ENCODE data around the gene DKC1.

DKC1 gene

DNA sequence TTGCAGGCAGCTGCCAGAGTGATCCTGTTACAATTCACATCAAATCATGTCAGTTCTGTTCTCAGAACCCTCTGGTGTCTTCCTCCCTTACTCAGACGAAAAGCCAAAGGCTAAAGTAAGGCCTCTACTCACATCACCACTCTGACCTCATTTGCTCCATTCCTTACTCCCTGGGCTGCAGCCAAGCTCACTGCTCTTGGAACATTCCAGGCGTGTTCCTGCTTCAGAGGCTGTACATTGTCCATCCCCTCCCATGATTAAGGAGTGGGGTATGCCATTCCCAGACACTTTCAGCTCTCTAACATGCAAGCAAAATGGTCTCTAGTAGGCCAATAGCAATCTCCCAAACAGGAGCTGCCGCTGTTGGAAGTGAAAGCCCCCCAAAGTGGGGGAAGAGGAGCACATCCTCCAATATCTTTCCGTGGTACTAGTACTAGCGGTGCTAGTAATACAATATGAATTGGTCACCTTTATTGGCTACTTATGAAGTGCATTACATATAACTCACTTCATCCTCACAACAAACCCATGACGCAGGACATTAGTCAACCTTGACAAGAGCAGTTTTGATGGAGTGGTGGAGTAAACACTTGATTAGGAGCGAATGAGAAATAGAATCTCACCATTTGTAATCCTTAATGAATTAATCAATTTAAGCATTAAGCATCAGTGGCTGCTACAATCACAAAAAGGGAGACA lies 26.8 kb upstream of the DKC1 start:
- DNase-seq (ENCODE audit: low spot score) (no peak), FAIRE-seq (no peak)

DNA sequence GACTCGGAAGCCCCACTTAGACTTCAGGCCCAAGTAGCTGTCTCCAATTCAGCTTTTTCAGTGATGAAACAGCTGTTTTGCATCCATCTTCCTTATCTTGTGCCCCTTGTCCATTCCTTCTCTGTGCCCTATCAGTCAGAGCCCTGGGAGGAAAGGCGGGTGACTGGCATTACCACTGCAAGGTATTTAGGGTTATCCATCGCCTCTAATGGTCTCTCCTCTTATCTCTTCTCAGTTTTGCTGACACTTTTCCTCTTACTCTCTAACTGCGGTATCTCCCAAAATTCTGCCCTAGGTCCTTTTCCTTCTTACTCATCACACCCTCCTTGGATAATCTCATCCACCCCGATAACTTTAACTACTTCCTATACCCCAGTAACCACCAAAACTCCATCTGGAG lies 25.5 kb upstream of the DKC1 start:
- DNase-seq (ENCODE audit: low spot score) (no peak), FAIRE-seq (no peak)

DNA sequence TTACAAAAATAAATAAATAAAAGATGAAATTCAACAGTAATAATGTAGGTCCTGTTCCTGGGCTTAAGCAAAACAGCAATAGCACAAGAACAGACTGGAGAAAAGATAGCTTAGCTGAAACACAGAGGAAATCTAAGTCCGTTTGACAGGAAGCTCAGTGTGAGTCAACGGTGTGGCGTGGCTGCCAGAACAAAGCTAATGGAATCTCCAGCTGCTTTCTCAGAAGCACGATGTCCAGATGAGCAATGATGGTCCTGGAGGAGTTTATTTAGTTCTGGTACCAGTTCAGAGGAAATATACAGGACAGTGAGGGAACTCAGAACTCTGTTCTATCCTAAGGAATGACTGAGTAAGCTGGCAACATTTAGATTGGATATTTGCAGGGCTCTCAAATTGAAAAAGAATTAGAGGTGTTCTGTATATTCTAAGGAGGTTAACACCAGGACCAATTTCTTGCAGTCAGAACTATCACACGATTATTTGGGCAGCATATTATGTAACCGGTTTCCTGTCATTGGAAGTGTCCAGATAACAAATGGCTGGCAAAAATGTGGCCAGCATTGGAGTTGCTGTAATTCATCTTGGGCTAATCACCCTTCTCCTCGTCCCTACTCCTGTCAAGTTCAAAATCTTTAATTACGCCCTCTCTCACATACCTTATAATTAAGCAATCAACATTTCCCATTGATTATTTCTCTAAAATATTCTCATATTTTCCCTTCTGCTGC lies 24.5 kb upstream of the DKC1 start:
- DNase-seq (ENCODE audit: low spot score), result peak; percentile 30
- FAIRE-seq, result peak; percentile 65

DNA sequence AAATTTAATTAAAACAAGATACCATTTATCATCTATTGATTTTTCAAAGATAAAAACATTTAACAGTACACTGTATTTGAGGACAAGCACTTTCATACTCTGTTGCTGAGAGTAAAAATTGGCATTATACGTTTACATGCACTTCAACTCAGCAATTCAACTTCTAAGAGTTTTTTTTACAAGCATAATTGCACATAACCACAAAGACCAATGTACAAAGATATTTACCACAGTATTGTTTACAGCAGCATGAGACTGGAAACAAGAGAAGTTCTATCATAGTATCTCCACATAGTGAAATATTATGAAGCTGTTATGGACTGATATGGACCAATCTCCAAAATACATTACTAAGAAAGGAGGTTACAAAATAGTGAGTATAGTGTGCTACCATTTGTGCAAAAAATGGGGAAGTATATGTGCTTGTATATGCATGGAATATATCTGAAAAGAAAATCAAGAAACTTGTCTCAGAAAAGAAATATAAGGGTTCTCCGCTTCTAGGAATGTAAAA lies 22.7 kb upstream of the DKC1 start:
- FAIRE-seq, result no peak
- DNase-seq (ENCODE audit: low spot score), result no peak

GRCh38 chrX:154742613-154743012 lies 20.1 kb upstream of the DKC1 start:
- no peak for FAIRE-seq
- DNase-seq (ENCODE audit: low spot score), result no peak

GRCh38 chrX:154748712-154749339 lies 13.8 kb upstream of the DKC1 start:
- no peak for FAIRE-seq
- DNase-seq (ENCODE audit: low spot score), result peak; percentile 31

GRCh38 chrX:154749856-154750255 lies 12.8 kb upstream of the DKC1 start:
- DNase-seq (ENCODE audit: low spot score) (no peak), FAIRE-seq (no peak)

- DNase-seq (ENCODE audit: low spot score), result no peak
Measured at GRCh38 chrX:154750301-154751202, 12.1 kb upstream of the DKC1 start, which contains the start of gene GAB3. TSS of gene GAB3 (minus strand) at chrX:154751077. CDS start at chrX:154751025, 52 bp downstream.

DNA sequence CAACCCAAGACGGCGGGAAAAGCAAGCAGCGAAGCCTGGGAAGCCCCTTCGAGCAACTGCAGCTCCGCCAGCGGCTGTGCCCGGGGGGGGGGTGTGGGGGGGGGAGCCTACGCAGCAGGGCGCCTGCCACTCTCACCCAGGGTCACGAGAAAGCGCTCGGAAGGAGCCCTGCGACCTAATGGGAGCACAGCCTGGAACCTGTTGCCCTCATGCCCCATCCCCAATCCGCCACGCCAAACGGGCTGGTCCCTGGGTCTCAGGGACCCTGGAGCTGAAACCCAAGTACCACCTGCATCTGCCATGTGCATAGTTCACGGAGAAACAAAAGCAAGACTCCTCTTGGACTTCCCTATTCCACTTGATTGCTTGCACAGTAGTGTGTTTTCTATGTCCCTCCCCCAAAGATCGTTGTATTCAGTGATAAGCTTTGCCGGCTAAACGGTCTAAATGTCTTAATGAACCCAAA lies 11.4 kb upstream of the DKC1 start:
- DNase-seq (ENCODE audit: low spot score), result no peak

More at GRCh38 chrX:154750301-154751202, 12.1 kb upstream of the DKC1 start, which contains the start of gene GAB3:
- no peak for FAIRE-seq

GRCh38 chrX:154751669-154752271 lies 10.9 kb upstream of the DKC1 start:
- DNase-seq (ENCODE audit: low spot score), result no peak
- FAIRE-seq, result no peak

More for the DNA sequence above, 11.4 kb upstream of the DKC1 start:
- FAIRE-seq, result no peak

DNA sequence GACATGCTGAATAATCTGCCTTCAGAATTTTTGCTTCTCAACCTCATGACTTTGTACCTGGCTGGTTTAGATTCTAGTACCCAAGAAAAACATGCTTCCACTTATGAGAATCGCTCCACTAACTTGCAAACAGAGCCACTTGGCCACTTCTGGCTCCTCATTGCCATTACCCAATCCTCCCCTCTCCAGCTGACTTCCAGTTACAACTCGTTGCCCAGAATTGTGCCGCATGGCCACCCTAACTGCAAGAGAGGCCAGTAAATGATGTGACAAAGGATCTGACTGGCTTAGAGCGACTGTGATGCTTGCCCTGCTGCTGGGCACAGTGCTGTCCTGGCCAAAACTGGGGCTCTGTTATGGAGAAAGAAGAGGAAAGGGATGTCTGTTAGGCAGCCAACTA lies 4.0 kb upstream of the DKC1 start:
- no peak for FAIRE-seq
- DNase-seq (ENCODE audit: low spot score), result no peak

- FAIRE-seq (no peak), DNase-seq (ENCODE audit: low spot score) (no peak)
Measured at GRCh38 chrX:154761977-154762536, 607 bp upstream of the DKC1 start.

DNA sequence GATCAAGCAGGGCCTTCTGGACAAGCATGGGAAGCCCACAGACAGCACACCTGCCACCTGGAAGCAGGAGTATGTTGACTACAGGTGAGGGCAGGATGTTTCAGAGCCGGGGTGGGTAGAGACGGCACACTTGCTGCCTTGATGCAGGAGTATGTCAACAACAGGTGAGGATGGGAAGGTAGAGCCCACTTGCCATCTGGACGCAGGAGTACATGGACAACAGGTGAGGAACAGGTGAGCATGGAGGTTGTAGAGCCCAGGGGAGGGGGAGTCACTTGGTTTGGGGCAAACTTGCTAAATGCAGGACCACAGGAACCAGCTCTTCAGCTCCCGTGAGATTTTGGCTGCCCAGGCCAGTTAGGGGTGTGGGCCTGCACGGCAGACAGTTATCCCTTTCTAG lies 12.0 kb downstream of the DKC1 start:
- DNase-seq (ENCODE audit: low spot score) (no peak), FAIRE-seq (no peak)

DNA sequence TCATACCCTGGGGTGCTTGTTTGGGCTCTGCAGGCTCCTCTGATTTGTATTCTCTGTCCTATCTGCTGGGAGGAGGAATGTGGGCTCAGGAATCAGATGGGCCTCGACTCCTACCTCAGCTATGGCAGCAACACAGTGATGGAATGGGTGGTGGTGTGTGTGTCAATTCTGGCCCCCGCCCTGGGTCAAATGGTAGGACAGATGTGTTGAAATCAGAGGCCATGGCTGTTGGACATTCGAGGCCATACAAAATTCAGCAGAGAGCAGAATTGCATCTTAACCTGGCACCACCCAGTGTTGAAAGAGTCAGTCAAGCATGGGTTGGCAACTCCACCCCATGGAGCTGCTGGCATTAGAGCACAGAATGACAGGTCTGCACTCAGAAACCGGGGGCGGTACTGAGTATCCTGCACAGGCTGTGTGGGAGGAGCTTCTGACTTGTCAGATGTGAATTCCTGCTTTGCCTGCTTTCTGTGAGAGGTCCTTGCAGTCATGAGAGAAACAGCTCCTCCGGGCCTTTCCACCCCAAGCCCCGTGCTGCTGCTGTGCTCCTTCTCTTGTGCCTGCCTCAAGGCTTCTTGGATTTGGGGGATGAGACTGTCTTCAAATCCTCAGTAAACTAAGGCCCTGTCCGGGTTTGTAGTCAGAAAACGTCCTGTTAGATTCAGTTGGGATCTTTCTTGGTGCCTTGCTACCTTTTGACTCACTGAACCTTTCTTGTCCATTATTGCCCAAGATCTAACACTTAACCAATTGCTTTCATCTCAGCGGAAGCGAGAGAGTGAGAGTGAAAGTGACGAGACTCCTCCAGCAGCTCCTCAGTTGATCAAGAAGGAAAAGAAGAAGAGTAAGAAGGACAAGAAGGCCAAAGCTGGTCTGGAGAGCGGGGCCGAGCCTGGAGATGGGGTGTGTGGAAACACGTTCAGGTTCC lies 13.0 kb downstream of the DKC1 start:
- DNase-seq (ENCODE audit: low spot score) (peak; percentile 51), FAIRE-seq (peak; percentile 68)

- no peak for FAIRE-seq
Measured at GRCh38 chrX:154776753-154777152, 14.1 kb downstream of the DKC1 start.

DNA sequence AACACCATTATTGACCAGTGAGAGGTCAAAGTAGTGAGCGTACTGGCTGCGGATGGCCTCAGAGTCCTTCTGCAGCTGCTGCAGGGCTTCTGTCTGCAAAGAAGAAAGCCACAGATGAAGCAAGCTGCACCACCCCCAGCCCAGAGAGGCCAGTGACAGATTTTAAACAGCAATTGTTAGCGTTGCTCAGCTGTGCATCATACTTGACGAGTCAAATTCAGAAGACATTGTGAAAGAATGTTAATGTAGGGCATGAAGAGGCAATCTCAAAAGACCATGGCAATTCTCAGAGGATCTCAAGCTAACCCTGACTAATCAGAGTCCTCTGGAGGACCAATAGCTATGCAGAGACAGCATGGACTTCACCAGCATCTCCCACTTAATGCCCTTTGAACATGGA lies 16.6 kb downstream of the DKC1 start:
- DNase-seq (ENCODE audit: low spot score), result peak; percentile 14
- no peak for FAIRE-seq

More at GRCh38 chrX:154776753-154777152, 14.1 kb downstream of the DKC1 start:
- no peak for DNase-seq (ENCODE audit: low spot score)

- FAIRE-seq, result no peak
- no peak for DNase-seq (ENCODE audit: low spot score)
Measured at GRCh38 chrX:154780968-154781367, 18.3 kb downstream of the DKC1 start.

- FAIRE-seq (no peak), DNase-seq (ENCODE audit: low spot score) (no peak)
Measured at GRCh38 chrX:154784149-154784995, 21.7 kb downstream of the DKC1 start.

All from RCC 7860 (cell line).